SH-SY5Y (cell line): Measurements from ENCODE around the gene SMAD9.

Source experiments
- GATA2 ChIP-seq: IDR thresholded peaks from 2 replicates; pipeline ENCODE4 v1.6.1; 2011; ENCODE audit warnings: mild to moderate bottlenecking, low read depth, low read length
- GATA3 ChIP-seq: IDR thresholded peaks from 2 replicates; pipeline ENCODE4 v1.6.1; 2011; ENCODE audit warnings: low read depth, mild to moderate bottlenecking, low read length, moderate library complexity

- TF ChIP-seq GATA2 (no peak), GATA3 (no peak)
Measured at GRCh38 chr13:36850790-36851438, 69.1 kb downstream of the SMAD9 start.
